ENCODE measurements around the gene FGG.

DNA sequence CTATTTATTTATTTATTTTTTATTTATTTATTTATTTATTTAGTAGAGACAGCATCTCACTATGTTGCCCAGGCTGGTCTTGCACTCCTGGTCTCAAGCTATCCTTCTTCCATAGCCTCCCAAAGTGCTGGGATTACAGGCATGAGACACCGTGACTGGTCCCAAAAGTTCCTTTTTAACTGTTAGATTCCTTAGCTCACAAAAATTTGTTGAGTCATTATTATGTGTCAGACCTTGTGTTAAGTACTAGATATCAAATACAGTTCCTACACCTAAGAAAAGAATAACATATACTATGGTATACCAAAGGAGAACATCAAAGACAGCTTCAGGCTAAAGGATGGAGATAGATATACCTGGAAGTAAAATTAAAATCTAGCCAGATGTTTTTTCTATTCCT, 33.5 kb downstream of the FGG start:
- TF ChIP-seq, protein P1, sequence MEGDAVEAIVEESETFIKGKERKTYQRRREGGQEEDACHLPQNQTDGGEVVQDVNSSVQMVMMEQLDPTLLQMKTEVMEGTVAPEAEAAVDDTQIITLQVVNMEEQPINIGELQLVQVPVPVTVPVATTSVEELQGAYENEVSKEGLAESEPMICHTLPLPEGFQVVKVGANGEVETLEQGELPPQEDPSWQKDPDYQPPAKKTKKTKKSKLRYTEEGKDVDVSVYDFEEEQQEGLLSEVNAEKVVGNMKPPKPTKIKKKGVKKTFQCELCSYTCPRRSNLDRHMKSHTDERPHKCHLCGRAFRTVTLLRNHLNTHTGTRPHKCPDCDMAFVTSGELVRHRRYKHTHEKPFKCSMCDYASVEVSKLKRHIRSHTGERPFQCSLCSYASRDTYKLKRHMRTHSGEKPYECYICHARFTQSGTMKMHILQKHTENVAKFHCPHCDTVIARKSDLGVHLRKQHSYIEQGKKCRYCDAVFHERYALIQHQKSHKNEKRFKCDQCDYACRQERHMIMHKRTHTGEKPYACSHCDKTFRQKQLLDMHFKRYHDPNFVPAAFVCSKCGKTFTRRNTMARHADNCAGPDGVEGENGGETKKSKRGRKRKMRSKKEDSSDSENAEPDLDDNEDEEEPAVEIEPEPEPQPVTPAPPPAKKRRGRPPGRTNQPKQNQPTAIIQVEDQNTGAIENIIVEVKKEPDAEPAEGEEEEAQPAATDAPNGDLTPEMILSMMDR (conservative IDR thresholded peaks at IDR 0.05; ENCODE audit: low read depth, low read length) = no peak
- TF ChIP-seq EZH2 (IDR thresholded peaks at IDR 0.05; ENCODE audit: borderline replicate concordance, low read depth, low read length, poor library complexity, severe bottlenecking) = no peak
